Transverse colon (tissue), 4 donors: ENCODE results near the gene ERMP1.

Experiments
- EP300 ChIP-seq: sonication (generic); formaldehyde crosslinking; IDR thresholded peaks from one replicate; pipeline ENCODE4 v1.6.1; 2017; ENCODE audit warnings: antibody characterized with exemption, low read depth
- POLR2A ChIP-seq: fragments of 450-650 bp; IDR thresholded peaks from one replicate; pipeline ENCODE4 v1.6.1; 2016; ENCODE audit warnings: antibody characterized with exemption, mild to moderate bottlenecking, moderate library complexity
- POLR2AphosphoS5 ChIP-seq, 3 donors: sonication (generic); formaldehyde crosslinking; IDR thresholded peaks; one replicate each; pipeline ENCODE4 v1.6.1; 2016; ENCODE audit warnings: antibody characterized with exemption in 3 of 3
- TF ChIP-seq, protein P1 (sequence below), 5 experiments: fragments of 200-600 bp in 3 of 5; fragments of 450-650 bp in 2 of 5; sonication (generic) in 3 of 5; IDR thresholded peaks; 1 replicate in 2 of 5; 2 replicates in 3 of 5; pipeline ENCODE4 v1.5.1; 2016 to 2017; ENCODE audit warnings: antibody characterized with exemption in 5 of 5, inconsistent platforms in 3 of 5, mild to moderate bottlenecking in 2 of 5, moderate library complexity in 1 of 5

- TF ChIP-seq, protein P1, sequence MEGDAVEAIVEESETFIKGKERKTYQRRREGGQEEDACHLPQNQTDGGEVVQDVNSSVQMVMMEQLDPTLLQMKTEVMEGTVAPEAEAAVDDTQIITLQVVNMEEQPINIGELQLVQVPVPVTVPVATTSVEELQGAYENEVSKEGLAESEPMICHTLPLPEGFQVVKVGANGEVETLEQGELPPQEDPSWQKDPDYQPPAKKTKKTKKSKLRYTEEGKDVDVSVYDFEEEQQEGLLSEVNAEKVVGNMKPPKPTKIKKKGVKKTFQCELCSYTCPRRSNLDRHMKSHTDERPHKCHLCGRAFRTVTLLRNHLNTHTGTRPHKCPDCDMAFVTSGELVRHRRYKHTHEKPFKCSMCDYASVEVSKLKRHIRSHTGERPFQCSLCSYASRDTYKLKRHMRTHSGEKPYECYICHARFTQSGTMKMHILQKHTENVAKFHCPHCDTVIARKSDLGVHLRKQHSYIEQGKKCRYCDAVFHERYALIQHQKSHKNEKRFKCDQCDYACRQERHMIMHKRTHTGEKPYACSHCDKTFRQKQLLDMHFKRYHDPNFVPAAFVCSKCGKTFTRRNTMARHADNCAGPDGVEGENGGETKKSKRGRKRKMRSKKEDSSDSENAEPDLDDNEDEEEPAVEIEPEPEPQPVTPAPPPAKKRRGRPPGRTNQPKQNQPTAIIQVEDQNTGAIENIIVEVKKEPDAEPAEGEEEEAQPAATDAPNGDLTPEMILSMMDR (IDR thresholded peaks at IDR 0.05): peak; percentile 46 to 58 (median 52)
- TF ChIP-seq POLR2AphosphoS5 (IDR thresholded peaks at IDR 0.05) (no peak), EP300 (no peak), POLR2A (no peak)
These were observed 33.6 kb downstream of the ERMP1 start for GRCh38 chr9:5799314-5799713.
